HG02973 (cell line): ENCODE results near the gene ZNF835.

ENCODE experiments used
- ATAC-seq: cut with Tn5 transposase; IDR thresholded peaks from one replicate; pipeline ENCODE4 v1.9.1; 2021; ENCODE audit warnings: moderate library complexity; ENCODE audit not compliant: unreplicated experiment

ZNF835 gene

GRCh38 chr19:56664511-56664910 is 7.0 kb downstream of the ZNF835 start:
- no peak for ATAC-seq

DNA sequence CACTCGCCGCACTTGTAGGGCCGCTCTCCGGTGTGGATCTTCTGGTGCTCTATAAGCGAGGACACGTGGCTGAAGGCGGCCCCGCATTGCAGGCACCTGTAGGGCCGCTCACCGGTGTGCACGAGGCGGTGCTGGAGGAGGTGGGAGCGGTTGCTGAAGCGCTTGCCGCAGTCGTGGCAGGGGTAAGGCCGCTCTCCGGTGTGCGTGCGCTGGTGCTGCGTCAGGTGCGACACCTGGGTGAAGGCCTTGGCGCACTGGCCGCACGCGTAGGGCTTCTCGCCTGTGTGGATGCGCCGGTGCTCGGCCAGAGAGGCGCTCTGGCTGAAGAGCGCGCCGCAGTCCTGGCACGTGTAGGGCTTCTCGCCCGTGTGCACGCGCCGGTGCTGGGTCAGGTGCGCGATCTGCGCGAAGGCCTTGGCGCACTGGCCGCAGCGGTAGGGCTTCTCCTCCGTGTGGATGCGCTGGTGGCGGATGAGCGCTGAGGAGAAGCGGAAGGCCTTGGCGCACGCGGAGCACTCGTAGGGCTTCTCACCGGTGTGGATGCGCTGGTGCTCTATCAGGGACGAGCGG is 7.5 kb downstream of the ZNF835 start:
- no peak for ATAC-seq

- no peak for ATAC-seq
These were observed 10.3 kb downstream of the ZNF835 start for GRCh38 chr19:56661248-56661647.

DNA sequence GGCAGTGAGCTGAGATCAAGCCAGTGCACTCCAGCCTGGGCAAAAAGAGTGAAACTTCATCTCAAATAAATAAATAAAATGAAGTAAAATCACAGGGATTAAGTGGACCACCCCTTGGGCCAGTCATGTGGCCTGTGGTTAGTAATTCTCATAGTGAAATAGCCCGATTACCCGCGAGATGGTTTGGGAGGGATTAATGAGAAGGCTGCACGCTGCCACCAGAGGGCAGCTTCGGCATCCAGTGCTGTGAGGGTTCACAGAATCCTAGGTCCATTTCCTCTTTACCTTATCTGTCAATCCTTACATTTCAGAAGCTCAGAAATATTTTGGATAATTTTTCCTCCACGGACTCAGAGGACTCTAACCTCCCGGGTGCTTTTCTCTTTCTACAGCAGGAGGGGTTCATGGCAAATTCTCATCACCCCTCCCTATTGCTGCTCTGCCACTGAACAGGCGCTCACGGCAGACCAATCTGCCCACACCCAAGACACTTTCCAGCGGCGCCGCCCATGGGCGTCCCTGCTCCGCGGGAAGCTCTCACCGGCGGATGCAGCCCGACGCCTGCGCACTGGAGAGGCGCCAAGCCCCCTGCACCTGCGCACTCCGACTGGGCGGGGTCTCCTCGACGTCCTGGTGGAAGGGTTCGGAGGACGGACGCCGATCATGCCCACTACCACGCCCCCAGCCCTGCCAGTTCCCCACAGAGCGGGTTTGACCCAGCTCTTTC is 11.0 kb downstream of the ZNF835 start:
- ATAC-seq: no peak

DNA sequence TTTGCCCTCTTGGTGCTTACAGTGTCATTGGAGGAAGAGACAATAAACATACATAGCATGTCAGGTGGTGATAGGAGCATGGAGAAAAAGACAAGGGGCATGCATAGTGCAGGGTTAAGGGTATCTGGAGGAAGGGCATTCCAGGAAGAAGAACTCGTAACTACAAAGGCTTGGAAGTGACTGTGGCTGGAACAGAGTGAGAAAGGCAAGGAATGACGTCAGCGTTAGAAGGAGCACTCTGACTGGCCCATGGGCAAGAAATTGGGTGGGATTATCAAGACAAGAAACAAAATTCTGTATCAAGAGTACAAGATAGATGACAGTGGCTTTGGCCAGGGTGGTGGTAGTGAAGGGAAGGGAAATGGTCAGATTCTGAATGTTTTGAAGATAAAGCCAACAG is 17.4 kb downstream of the ZNF835 start:
- no peak for ATAC-seq

GRCh38 chr19:56643460-56643955 is 28.0 kb downstream of the ZNF835 start:
- no peak for ATAC-seq

DNA sequence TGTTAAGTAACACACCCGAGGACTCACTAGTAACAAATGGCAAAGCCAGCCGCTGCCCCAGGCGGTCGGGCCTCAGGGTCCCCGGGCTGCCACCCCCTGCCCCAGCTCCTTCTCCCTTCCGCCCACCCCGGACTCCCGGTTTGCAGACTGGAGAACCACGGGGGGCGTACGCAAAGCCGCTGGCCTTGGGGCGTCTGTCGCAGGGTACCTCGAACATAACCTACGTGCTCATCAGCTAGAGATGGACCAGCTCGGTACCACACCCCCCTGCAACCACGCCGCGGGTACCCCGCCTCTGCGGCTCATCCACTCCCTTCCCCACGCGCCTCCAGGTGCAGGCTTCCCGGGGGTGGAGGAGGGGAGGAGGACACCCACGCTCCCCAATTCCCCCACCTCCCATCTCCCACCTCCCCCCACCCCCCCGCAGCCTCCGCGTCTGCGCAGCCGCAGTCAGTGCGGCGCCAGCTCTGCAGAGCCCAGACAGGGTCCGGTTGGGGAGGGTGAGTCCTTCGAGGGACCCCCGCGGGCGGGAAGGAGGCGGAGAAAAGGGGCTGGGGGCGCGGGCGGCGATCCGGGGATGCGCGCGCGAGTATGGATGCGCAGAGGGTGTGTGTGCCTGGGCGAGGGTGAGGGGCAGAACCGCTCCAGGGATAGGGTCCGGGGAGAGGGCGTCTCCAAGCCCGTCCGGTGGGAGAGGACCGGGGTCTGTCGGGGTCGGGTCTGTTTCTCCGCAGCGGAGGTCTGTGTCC is 28.7 kb downstream of the ZNF835 start, which contains the start of gene SMIM17:
Gene SMIM17, plus strand, starts transcription at position 449 of the 749 bp plus-strand sequence. CDS start 2,509 bp downstream, outside the sequence.
- no peak for ATAC-seq

- no peak for ATAC-seq
These were observed 32.3 kb downstream of the ZNF835 start for GRCh38 chr19:56639217-56639616.

DNA sequence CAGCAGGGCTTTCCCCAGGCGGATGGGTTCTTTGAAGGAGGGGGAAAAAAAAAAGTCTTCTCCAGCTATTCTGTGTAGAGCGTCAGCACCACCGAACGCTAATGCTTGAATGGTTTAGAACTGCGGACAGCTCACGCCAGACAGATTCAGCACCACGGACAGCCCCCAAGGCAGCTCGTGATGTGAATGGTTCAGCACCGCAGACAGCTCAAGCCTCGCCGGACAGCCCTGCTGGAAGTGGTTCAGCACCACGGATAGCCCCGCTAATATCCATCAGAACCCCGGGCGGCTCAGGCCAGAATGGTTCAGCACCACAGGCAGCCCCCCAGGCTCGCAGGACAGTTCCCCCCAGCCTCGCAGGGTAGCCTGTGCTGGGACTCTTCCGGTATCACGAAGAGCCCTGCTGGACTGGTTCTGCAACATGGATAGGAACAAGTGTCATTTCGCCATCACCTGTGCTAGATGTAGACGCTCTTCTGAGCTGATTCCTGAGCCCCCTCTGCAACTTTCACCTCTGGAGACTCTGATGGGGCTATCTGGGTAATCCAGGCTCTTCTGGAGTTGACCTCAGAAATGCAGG is 33.5 kb downstream of the ZNF835 start:
- no peak for ATAC-seq

GRCh38 chr19:56633021-56633420 is 38.5 kb downstream of the ZNF835 start:
- ATAC-seq: no peak

- ATAC-seq: no peak
These were observed 45.8 kb downstream of the ZNF835 start for GRCh38 chr19:56625708-56626107.

GRCh38 chr19:56623006-56623405 is 48.6 kb downstream of the ZNF835 start:
- no peak for ATAC-seq

DNA sequence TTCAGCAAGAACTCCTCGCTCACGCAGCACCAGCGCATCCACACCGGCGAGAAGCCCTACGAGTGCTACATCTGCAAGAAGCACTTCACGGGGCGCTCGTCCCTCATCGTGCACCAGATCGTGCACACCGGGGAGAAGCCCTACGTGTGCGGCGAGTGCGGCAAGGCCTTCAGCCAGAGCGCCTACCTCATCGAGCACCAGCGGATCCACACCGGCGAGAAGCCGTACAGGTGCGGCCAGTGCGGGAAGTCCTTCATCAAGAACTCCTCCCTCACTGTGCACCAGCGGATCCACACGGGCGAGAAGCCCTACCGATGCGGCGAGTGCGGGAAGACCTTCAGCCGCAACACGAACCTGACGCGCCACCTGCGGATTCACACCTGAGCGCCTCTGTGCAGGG is 49.2 kb downstream of the ZNF835 start:
- no peak for ATAC-seq

DNA sequence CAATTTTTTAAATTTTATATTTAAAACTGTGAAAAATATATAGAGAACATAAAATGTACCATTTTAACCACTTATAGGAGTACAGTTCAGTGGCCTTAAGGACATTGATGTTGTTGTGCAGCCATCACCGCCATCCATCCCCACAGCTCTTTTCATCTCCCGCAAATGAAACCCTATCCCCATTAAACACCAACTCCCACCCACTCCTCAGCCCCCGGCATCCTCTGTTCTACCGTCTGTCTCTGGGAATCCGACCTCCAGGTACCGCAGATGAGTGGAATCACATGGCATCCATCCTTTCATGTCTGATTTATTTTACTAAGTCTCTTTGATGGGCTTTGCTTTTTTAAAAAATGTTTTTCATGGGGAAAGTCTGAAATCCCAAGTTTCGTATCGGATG is 52.4 kb downstream of the ZNF835 start:
- ATAC-seq: no peak

DNA sequence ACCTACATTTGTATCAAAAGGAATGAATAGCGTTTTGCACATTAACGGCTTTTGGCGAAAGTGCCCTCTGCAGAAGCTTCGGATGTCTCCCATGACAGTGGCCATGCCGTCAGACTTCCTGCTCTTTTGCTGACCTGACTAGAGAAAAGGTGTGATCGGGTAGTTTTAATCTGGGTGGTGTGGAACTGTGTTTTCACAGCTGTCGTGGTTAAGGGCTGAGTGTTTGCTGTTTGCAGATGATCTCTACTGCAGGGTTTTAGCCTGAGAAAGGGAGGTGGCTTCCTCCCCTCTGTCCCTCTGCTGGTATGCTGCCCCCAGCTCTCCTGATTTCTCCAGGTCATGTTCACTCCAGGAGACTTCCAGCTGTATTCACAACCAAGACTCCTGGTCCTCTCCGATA is 54.0 kb downstream of the ZNF835 start:
- no peak for ATAC-seq

GRCh38 chr19:56613639-56614038 is 57.9 kb downstream of the ZNF835 start:
- ATAC-seq: no peak

GRCh38 chr19:56612737-56613136 is 58.8 kb downstream of the ZNF835 start:
- no peak for ATAC-seq
